Neural cell (in vitro differentiated cells): ENCODE measurements around the gene TNS3. TPM values are rescaled to one million over a fixed set of nuclear protein-coding genes. Genes with fewer than 3 reads are reported as not detected.

Experiments used
- H2AFZ ChIP-seq: fragments of 200-600, 300-800 bp; sonication (generic), shearing (Covaris generic); 2 replicates; pipeline ENCODE4 v1.6.0; 2014; ENCODE audit warnings: low read depth, mild to moderate bottlenecking, antibody characterized with exemption, low read length, moderate library complexity
- H3F3A ChIP-seq: fragments of 200-600 bp; shearing (Covaris generic); 2 replicates; pipeline ENCODE4 v1.6.1; 2016; ENCODE audit warnings: mild to moderate bottlenecking, moderate library complexity, mixed read lengths, antibody characterized with exemption, low read length; ENCODE audit not compliant: insufficient read depth, poor library complexity, severe bottlenecking
- H3K27ac ChIP-seq: fragments of 200-600, 300-800 bp; sonication (generic), shearing (Covaris generic); 2 replicates; pipeline ENCODE4 v1.5.1; 2014; ENCODE audit warnings: mild to moderate bottlenecking, low read length, moderate library complexity
- H3K27me3 ChIP-seq: fragments of 300-800, 200-600 bp; sonication (generic), shearing (Covaris generic); 2 replicates; pipeline ENCODE4 v1.6.0; 2014; ENCODE audit warnings: mild to moderate bottlenecking, low read depth, low read length, moderate library complexity; ENCODE audit not compliant: insufficient read depth
- H3K36me3 ChIP-seq: fragments of 300-800, 200-600 bp; sonication (generic), shearing (Covaris generic); 2 replicates; pipeline ENCODE4 v1.5.1; 2014; ENCODE audit warnings: mild to moderate bottlenecking, antibody characterized with exemption, low read length, moderate library complexity; ENCODE audit not compliant: insufficient read depth
- H3K4me2 ChIP-seq: fragments of 300-800, 200-600 bp; sonication (generic), shearing (Covaris generic); 2 replicates; pipeline ENCODE4 v1.6.0; 2014; ENCODE audit warnings: mild to moderate bottlenecking, low read length
- H3K4me3 ChIP-seq: fragments of 300-800, 200-600 bp; sonication (generic), shearing (Covaris generic); 2 replicates; pipeline ENCODE4 v1.5.1; 2014; ENCODE audit warnings: mild to moderate bottlenecking, low read length, moderate library complexity
- H3K79me2 ChIP-seq: fragments of 200-600 bp; shearing (Covaris generic); replicated peaks from 2 replicates; pipeline ENCODE4 v1.6.0; 2014; ENCODE audit warnings: mild to moderate bottlenecking, low read length, moderate library complexity; ENCODE audit not compliant: insufficient read depth
- H3K9ac ChIP-seq: fragments of 300-800, 200-600 bp; sonication (generic), shearing (Covaris generic); 2 replicates; pipeline ENCODE4 v1.6.1; 2016; ENCODE audit warnings: mild to moderate bottlenecking, low read length, mixed read lengths
- H3K9me2 ChIP-seq: fragments of 200-600 bp; shearing (Covaris generic); 2 replicates; pipeline ENCODE4 v1.6.1; 2016; ENCODE audit warnings: mild to moderate bottlenecking, low read length, mixed read lengths; ENCODE audit not compliant: insufficient read depth
- H3K9me3 ChIP-seq: fragments of 200-600, 300-800 bp; sonication (generic), shearing (Covaris generic); 2 replicates; pipeline ENCODE4 v1.6.1; 2016; ENCODE audit warnings: mild to moderate bottlenecking, mixed run types, low read length, moderate library complexity, mixed read lengths
- H4K20me1 ChIP-seq: fragments of 200-600 bp; shearing (Covaris generic); 2 replicates; pipeline ENCODE4 v1.6.1; 2016; ENCODE audit warnings: mild to moderate bottlenecking, mixed run types; ENCODE audit not compliant: insufficient read depth
- EP300 ChIP-seq: fragments of 450-650 bp; conservative IDR thresholded peaks from 2 replicates; pipeline ENCODE4 v1.6.1; 2014; ENCODE audit warnings: antibody characterized with exemption, mild to moderate bottlenecking, moderate library complexity; ENCODE audit not compliant: poor library complexity, severe bottlenecking
- EZH2 ChIP-seq: fragments of 200-600, 300-800 bp; shearing (Covaris generic), sonication (generic); IDR thresholded peaks from 2 replicates; pipeline ENCODE4 v1.6.1; 2014; ENCODE audit warnings: antibody characterized with exemption, low read length, borderline replicate concordance, mild to moderate bottlenecking; ENCODE audit not compliant: insufficient read depth, poor library complexity, severe bottlenecking
- MXI1 ChIP-seq: fragments of 450-650 bp; conservative IDR thresholded peaks from 2 replicates; pipeline ENCODE4 v1.6.1; 2014; ENCODE audit warnings: antibody characterized with exemption, mild to moderate bottlenecking; ENCODE audit not compliant: poor library complexity, severe bottlenecking
- POLR2AphosphoS5 ChIP-seq: IDR thresholded peaks from 2 replicates; pipeline ENCODE4 v1.6.1; 2012
- RAD21 ChIP-seq: fragments of 450-650 bp; conservative IDR thresholded peaks from 2 replicates; pipeline ENCODE4 v1.6.1; 2014; ENCODE audit warnings: antibody characterized with exemption, mild to moderate bottlenecking, moderate library complexity
- SMC3 ChIP-seq: fragments of 450-650 bp; conservative IDR thresholded peaks from 2 replicates; pipeline ENCODE4 v1.6.1; 2014; ENCODE audit warnings: antibody characterized with exemption, mild to moderate bottlenecking, moderate library complexity; ENCODE audit not compliant: poor library complexity
- TAF1 ChIP-seq: IDR thresholded peaks from 2 replicates; pipeline ENCODE4 v1.6.1; 2012; ENCODE audit warnings: low read depth
- polyA plus RNA-seq: library from polyadenylated mRNA; depleted of rRNA; stranded (reverse); fragments of >200 nt; gene quantifications from 2 replicates; pipeline ENCODE4 v1.2.3, GENCODE V29; 2014
- TF ChIP-seq, protein P1 (sequence below): IDR thresholded peaks from 2 replicates; pipeline ENCODE4 v1.6.1; 2012; ENCODE audit warnings: borderline replicate concordance
- TF ChIP-seq, protein P2 (sequence below): fragments of 450-650 bp; IDR thresholded peaks from 2 replicates; pipeline ENCODE4 v1.5.1; 2014; ENCODE audit warnings: antibody characterized with exemption, mild to moderate bottlenecking, moderate library complexity; ENCODE audit not compliant: poor library complexity, severe bottlenecking

Gene TNS3
- polyA plus RNA-seq, 1 donor from 2014 or later = 0.58 TPM

DNA sequence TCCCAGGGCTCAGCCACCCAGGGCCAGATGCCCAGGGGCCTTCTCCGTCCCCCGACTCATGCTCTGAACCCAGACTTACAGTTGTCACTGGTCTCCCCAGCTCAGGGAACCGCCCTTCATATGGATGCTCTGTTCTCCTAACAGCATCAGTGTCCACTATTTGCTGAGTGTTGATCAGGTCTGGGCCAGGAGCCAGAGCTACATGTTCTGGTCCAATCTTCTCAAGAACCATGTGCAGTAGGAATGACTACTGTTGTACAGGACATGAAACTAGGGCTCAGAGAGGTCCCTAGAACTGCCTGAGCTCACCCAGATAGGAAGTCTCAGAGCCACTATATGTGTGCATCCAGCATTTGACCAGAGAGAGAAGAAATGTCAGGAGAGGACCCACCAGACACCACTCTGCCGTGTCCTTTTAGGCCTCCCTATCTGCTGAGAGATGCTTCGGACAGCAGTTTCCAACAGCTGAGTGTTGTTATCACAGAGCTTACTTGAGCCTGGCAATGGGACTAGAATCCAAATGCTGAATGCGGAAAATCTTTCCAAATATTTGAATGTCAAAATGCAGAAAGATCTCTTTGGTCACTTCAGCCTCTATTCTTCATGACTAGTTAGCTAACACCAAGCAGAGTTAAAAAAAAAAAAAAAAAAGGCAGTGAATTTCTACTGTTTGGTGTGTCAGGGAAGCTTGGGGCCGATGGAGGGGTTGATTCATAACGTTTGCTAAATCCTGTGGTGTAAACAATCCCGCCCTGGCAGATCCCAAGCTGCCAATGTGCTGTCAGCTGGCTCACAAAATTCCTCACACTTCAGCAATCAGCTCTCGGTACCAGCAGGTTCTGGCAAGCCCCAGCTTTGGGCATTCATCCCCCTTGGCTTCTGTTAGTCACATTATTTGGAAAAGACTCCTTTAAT lies 246.1 kb downstream of the TNS3 start:
- Histone ChIP-seq H3K36me3 (no peaks in the 10 kb centered on the region), H3K27me3 (no peaks in the 10 kb centered on the region), H2AFZ (no peak overlapping the region), H3K9ac (no peak overlapping the region), H4K20me1 (no peaks in the 10 kb centered on the region), H3K9me3 (no peaks in the 10 kb centered on the region), H3K4me3 (no peak overlapping the region), H3K9me2 (no peaks in the 10 kb centered on the region), H3K27ac (no peak overlapping the region), H3K4me2 (no peak overlapping the region), H3F3A (no peaks in the 10 kb centered on the region), H3K79me2 (no peaks in the 10 kb centered on the region)
- TF ChIP-seq SMC3 (no peak), POLR2AphosphoS5 (no peak), EP300 (no peak), RAD21 (no peak), MXI1 (no peak), TAF1 (no peak), EZH2 (no peak)
- TF ChIP-seq, protein P1, sequence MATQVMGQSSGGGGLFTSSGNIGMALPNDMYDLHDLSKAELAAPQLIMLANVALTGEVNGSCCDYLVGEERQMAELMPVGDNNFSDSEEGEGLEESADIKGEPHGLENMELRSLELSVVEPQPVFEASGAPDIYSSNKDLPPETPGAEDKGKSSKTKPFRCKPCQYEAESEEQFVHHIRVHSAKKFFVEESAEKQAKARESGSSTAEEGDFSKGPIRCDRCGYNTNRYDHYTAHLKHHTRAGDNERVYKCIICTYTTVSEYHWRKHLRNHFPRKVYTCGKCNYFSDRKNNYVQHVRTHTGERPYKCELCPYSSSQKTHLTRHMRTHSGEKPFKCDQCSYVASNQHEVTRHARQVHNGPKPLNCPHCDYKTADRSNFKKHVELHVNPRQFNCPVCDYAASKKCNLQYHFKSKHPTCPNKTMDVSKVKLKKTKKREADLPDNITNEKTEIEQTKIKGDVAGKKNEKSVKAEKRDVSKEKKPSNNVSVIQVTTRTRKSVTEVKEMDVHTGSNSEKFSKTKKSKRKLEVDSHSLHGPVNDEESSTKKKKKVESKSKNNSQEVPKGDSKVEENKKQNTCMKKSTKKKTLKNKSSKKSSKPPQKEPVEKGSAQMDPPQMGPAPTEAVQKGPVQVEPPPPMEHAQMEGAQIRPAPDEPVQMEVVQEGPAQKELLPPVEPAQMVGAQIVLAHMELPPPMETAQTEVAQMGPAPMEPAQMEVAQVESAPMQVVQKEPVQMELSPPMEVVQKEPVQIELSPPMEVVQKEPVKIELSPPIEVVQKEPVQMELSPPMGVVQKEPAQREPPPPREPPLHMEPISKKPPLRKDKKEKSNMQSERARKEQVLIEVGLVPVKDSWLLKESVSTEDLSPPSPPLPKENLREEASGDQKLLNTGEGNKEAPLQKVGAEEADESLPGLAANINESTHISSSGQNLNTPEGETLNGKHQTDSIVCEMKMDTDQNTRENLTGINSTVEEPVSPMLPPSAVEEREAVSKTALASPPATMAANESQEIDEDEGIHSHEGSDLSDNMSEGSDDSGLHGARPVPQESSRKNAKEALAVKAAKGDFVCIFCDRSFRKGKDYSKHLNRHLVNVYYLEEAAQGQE = no peak
- TF ChIP-seq, protein P2, sequence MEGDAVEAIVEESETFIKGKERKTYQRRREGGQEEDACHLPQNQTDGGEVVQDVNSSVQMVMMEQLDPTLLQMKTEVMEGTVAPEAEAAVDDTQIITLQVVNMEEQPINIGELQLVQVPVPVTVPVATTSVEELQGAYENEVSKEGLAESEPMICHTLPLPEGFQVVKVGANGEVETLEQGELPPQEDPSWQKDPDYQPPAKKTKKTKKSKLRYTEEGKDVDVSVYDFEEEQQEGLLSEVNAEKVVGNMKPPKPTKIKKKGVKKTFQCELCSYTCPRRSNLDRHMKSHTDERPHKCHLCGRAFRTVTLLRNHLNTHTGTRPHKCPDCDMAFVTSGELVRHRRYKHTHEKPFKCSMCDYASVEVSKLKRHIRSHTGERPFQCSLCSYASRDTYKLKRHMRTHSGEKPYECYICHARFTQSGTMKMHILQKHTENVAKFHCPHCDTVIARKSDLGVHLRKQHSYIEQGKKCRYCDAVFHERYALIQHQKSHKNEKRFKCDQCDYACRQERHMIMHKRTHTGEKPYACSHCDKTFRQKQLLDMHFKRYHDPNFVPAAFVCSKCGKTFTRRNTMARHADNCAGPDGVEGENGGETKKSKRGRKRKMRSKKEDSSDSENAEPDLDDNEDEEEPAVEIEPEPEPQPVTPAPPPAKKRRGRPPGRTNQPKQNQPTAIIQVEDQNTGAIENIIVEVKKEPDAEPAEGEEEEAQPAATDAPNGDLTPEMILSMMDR = no peak

GRCh38 chr7:47335071-47335470 lies 246.8 kb downstream of the TNS3 start:
- Histone ChIP-seq H3K4me2 (no peak overlapping the region), H3K9ac (no peak overlapping the region), H3K9me3 (no peaks in the 10 kb centered on the region), H2AFZ (no peak overlapping the region), H3K27me3 (no peaks in the 10 kb centered on the region), H4K20me1 (no peaks in the 10 kb centered on the region), H3K27ac (no peak overlapping the region), H3K36me3 (no peaks in the 10 kb centered on the region), H3K4me3 (no peak overlapping the region), H3K79me2 (no peaks in the 10 kb centered on the region), H3F3A (no peaks in the 10 kb centered on the region), H3K9me2 (no peaks in the 10 kb centered on the region)
- no peak for TF ChIP-seq TAF1
- TF ChIP-seq, protein P1 = no peak
